CD4-positive, CD25-positive, alpha-beta regulatory T cell (primary cell): ENCODE results near the gene POLR1C. TPM values are rescaled to one million over a fixed set of nuclear protein-coding genes. Genes with fewer than 3 reads are reported as not detected.
A peak's percentile ranks its signal among the peaks of the same experiment; 100 is the strongest.

Experiments used
- ATAC-seq, 2 donors: fragments of 150-1000 bp; cut with Tn5 transposase; one replicate each; pipeline ENCODE4 v1.10.0; 2021; ENCODE audit warnings: low read depth in 2 of 2, moderate number of reproducible peaks in 2 of 2, moderate library complexity in 1 of 2
- DNase-seq, 3 donors: peaks; one replicate each; pipeline versions ENCODE4 v3.0.0 to v3.0.0-alpha.2; 2012 to 2022; ENCODE audit warnings: mixed read lengths in 1 of 3
- H3K27ac ChIP-seq: one replicate; pipeline ENCODE4 v1.7.0; 2013; ENCODE audit warnings: mild to moderate bottlenecking, low read length; ENCODE audit not compliant: insufficient read depth, poor library complexity, severe bottlenecking
- H3K27me3 ChIP-seq: one replicate; pipeline ENCODE4 v1.7.0; 2013; ENCODE audit warnings: low read length; ENCODE audit not compliant: control insufficient read depth, insufficient read depth
- H3K36me3 ChIP-seq: one replicate; pipeline ENCODE4 v1.7.0; 2013; ENCODE audit warnings: mild to moderate bottlenecking, low read length, moderate library complexity; ENCODE audit not compliant: control insufficient read depth, insufficient read depth
- H3K4me1 ChIP-seq: 2 replicates; pipeline ENCODE4 v1.7.0; 2013; ENCODE audit warnings: mild to moderate bottlenecking, low read length; ENCODE audit not compliant: insufficient read depth, control insufficient read depth, poor library complexity, severe bottlenecking
- H3K4me3 ChIP-seq: one replicate; pipeline ENCODE4 v1.7.0; 2013; ENCODE audit warnings: low read depth, mild to moderate bottlenecking, low read length, moderate library complexity
- H3K9me3 ChIP-seq, 2 experiments: 1 replicate in 1 of 2; 2 replicates in 1 of 2; pipeline ENCODE4 v1.7.0; 2013; ENCODE audit warnings: low read length in 2 of 2, mild to moderate bottlenecking in 1 of 2, moderate library complexity in 1 of 2; ENCODE audit not compliant: control insufficient read depth in 2 of 2
- H3K27ac Mint-ChIP-seq, 3 donors: one replicate each; pipeline ENCODE4 v1.8.0; 2020 to 2022; ENCODE audit warnings: mild to moderate bottlenecking in 3 of 3, mixed read lengths in 3 of 3, moderate library complexity in 2 of 3
- H3K27me3 Mint-ChIP-seq: one replicate; pipeline ENCODE4 v1.8.0; 2022; ENCODE audit warnings: mild to moderate bottlenecking, mixed read lengths
- H3K36me3 Mint-ChIP-seq: one replicate; pipeline ENCODE4 v1.8.0; 2020; ENCODE audit warnings: mixed read lengths
- H3K4me1 Mint-ChIP-seq, 4 donors: one replicate each; pipeline ENCODE4 v1.8.0; 2020 to 2022; ENCODE audit warnings: mixed read lengths in 4 of 4, mild to moderate bottlenecking in 1 of 4
- H3K4me3 Mint-ChIP-seq, 4 donors: one replicate each; pipeline ENCODE4 v1.8.0; 2020 to 2022; ENCODE audit warnings: mild to moderate bottlenecking in 4 of 4, mixed read lengths in 4 of 4, moderate library complexity in 3 of 4
- H3K9me3 Mint-ChIP-seq, 7 donors: one replicate each; pipeline ENCODE4 v1.8.0; 2020 to 2022; ENCODE audit warnings: mixed read lengths in 7 of 7, mild to moderate bottlenecking in 3 of 7, moderate library complexity in 2 of 7
- polyA plus RNA-seq, 4 donors: library from polyadenylated mRNA; unstranded; fragments of 300-500 nt; fragmentation: Illumina TruSeq; gene quantifications; one replicate each; pipeline ENCODE4 v1.2.3, GENCODE V29; 2021
- total RNA-seq: library from RNA; stranded (reverse); gene quantifications from one replicate; pipeline ENCODE4 v1.2.3, GENCODE V29; 2022

POLR1C gene
- total and polyA plus RNA-seq, 5 donors from 2014 or later, result 8.4 to 26.8 (median 14.4) TPM

DNA sequence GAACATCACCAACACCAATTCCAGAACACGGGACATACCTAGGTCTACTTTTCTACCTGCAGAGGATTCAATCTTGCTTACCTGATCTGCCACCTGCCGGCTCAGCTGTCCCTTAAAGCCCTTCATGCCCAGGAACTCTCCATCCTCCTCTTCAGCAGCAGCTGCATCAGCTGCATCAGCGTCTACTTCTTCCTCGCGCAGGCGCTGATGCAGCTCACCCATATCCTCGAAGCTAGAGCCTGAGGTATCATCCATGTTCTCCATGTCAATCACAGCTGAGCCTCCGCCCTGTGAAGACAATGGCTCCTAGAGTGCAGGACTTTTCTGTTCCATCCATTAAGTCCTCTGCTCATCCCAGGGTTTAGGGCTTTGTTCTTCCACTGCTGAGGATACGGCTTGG is 1.1 kb upstream of the POLR1C start:
- DNase-seq (no peak), ATAC-seq (no peak)
- Mint-ChIP-seq H3K27ac (no peak overlapping the region), H3K27me3 (no peaks in the 10 kb centered on the region), H3K9me3 (no peaks in the 10 kb centered on the region), H3K4me3 (no peak overlapping the region), H3K36me3 (peaks cover 39% of the 10 kb centered on the region), H3K4me1 (peaks cover 6 to 28% (median 14%) of the 10 kb centered on the region in 4 donors)
- Histone ChIP-seq H3K4me3 (peak overlapping the region; percentile 99), H3K36me3 (peaks cover 56% of the 10 kb centered on the region), H3K27ac (peak overlapping the region; percentile 91), H3K4me1 (peaks cover 50% of the 10 kb centered on the region), H3K9me3 (no peaks in the 10 kb centered on the region), H3K27me3 (no peaks in the 10 kb centered on the region)

- DNase-seq, result no peak
- Mint-ChIP-seq H3K36me3 (peaks cover 36% of the 10 kb centered on the region), H3K27me3 (no peaks in the 10 kb centered on the region), H3K27ac (no peak overlapping the region), H3K4me1 (peaks cover 6 to 27% (median 12%) of the 10 kb centered on the region in 4 donors), H3K4me3 (no peak overlapping the region), H3K9me3 (no peaks in the 10 kb centered on the region)
- H3K36me3 ChIP-seq, result peaks cover 59% of the 10 kb centered on the region
- H3K27ac ChIP-seq, result peak overlapping the region; percentile 91
- no peaks in the 10 kb centered on the region for H3K27me3 ChIP-seq
- H3K9me3 ChIP-seq, result no peaks in the 10 kb centered on the region
- no peak for ATAC-seq
- H3K4me1 ChIP-seq, result peaks cover 48% of the 10 kb centered on the region
- H3K4me3 ChIP-seq, result peak overlapping the region; percentile 99
Measured at GRCh38 chr6:43516367-43516696, 557 bp upstream of the POLR1C start.

GRCh38 chr6:43517505-43518357 is 842 bp downstream of the POLR1C start:
- Mint-ChIP-seq H3K27ac (no peak overlapping the region), H3K4me1 (peaks cover 5 to 23% (median 9%) of the 10 kb centered on the region in 4 donors), H3K4me3 (no peak overlapping the region), H3K27me3 (no peaks in the 10 kb centered on the region), H3K9me3 (no peaks in the 10 kb centered on the region), H3K36me3 (peaks cover 32% of the 10 kb centered on the region)
- Histone ChIP-seq H3K27ac (peak overlapping the region; percentile 91), H3K4me3 (peak overlapping the region; percentile 99), H3K27me3 (no peaks in the 10 kb centered on the region), H3K9me3 (no peaks in the 10 kb centered on the region), H3K36me3 (peaks cover 59% of the 10 kb centered on the region), H3K4me1 (peaks cover 48% of the 10 kb centered on the region)
- ATAC-seq, result no peak
- peak in 1 of 3 donors; percentile 37 for DNase-seq

DNA sequence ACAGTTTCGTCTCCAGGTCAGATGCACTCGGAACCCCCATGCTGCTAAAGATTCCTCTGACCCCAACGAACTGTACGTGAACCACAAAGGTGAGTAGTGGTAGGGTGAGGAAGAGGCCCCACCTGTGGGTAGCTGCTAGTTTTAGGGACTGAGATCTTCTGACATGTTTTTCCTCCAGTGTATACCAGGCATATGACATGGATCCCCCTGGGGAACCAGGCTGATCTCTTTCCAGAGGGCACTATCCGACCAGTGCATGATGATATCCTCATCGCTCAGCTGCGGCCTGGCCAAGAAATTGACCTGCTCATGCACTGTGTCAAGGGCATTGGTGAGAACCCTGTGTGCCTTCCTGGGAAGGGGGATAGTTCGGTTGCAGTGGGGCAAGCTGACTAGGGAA is 3.2 kb downstream of the POLR1C start:
- DNase-seq, result no peak
- H3K4me1 Mint-ChIP-seq, result peaks cover 0 to 12% (median 4%) of the 10 kb centered on the region in 4 donors
- no peaks in the 10 kb centered on the region for H3K27me3 ChIP-seq
- H3K9me3 ChIP-seq, result no peaks in the 10 kb centered on the region
- peaks cover 27% of the 10 kb centered on the region for H3K36me3 Mint-ChIP-seq
- H3K4me1 ChIP-seq, result peaks cover 34% of the 10 kb centered on the region
- H3K4me3 ChIP-seq, result no peak overlapping the region
- H3K27me3 Mint-ChIP-seq, result no peaks in the 10 kb centered on the region
- H3K27ac ChIP-seq, result no peak overlapping the region
- ATAC-seq, result no peak
- H3K36me3 ChIP-seq, result peaks cover 61% of the 10 kb centered on the region
- H3K9me3 Mint-ChIP-seq, result no peaks in the 10 kb centered on the region
- peak overlapping the region in 2 of 4 donors; percentile 19 to 33 for H3K4me3 Mint-ChIP-seq
- H3K27ac Mint-ChIP-seq, result no peak overlapping the region

DNA sequence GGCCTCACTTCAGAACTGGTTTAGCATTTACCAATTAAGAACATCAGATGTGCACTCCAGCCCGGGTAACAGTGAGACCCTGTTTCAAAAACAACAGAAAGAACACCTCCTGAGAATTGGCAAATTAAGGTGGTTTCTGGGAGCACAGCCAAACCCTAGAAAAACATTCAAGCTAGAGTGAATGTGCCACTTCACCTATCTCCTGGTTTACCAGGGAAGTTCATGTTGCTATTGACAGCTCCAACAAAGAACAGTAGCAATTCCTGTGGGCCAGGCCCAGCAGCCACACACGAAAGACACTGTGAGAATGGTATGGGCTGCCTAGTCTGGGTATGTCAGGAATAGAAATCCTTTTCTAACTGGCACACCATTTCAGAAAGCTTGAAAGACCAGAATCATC is 4.9 kb downstream of the POLR1C start:
- Histone ChIP-seq H3K4me1 (peaks cover 19% of the 10 kb centered on the region), H3K27me3 (no peaks in the 10 kb centered on the region), H3K27ac (no peak overlapping the region), H3K4me3 (no peak overlapping the region), H3K9me3 (no peaks in the 10 kb centered on the region), H3K36me3 (peaks cover 74% of the 10 kb centered on the region)
- no peak overlapping the region for H3K4me3 Mint-ChIP-seq
- no peaks in the 10 kb centered on the region for H3K9me3 Mint-ChIP-seq
- ATAC-seq (no peak), DNase-seq (no peak)
- H3K27me3 Mint-ChIP-seq, result no peaks in the 10 kb centered on the region
- H3K27ac Mint-ChIP-seq, result no peak overlapping the region
- peaks cover 33% of the 10 kb centered on the region for H3K36me3 Mint-ChIP-seq
- peaks cover 0 to 3% (median 2%) of the 10 kb centered on the region in 4 donors for H3K4me1 Mint-ChIP-seq

DNA sequence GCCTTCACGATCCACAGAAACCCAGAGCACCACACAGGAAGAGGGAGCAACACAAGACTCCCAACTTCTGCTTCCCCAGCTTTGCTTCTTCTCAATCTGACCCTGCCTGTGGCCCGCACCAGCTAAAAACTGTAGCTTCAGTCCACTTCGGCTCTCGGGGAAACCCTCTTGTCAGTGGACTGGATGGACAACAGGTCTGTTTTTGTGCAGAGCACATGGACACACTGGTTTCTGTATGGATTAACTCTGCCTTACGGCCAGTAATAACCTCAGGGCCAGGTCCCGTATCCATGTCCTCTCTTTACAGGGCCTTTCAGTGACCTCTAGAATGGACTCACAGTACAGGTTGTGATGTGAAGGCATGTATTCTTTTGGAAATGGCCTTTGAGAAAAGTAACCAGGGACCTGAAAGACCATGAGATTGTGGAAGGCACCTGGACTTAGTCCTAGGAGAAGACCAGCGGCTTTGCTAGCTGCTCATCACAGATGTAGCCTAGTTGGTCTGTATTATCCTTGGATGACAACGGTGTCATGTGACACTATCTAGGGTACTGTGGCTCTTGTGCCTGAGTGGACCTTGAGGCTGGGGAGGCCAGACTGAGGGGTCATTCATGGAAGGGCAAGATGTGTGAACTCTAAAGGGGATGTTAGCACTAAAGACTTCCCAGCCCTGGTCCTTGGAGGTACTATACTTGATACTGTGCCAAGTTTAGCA is 5.8 kb downstream of the POLR1C start:
- Histone ChIP-seq H3K27me3 (no peaks in the 10 kb centered on the region), H3K9me3 (no peaks in the 10 kb centered on the region), H3K4me3 (no peak overlapping the region), H3K4me1 (peaks cover 12% of the 10 kb centered on the region), H3K36me3 (peaks cover 82% of the 10 kb centered on the region), H3K27ac (no peak overlapping the region)
- ATAC-seq (no peak), DNase-seq (no peak)
- H3K4me3 Mint-ChIP-seq, result no peak overlapping the region
- peaks cover 42% of the 10 kb centered on the region for H3K36me3 Mint-ChIP-seq
- H3K4me1 Mint-ChIP-seq, result peaks cover 0 to 3% (median 2%) of the 10 kb centered on the region in 4 donors
- no peaks in the 10 kb centered on the region for H3K27me3 Mint-ChIP-seq
- peaks cover 0 to under 1% (median 0%) of the 10 kb centered on the region in 7 donors for H3K9me3 Mint-ChIP-seq
- peak overlapping the region in 1 of 3 donors; percentile 87 for H3K27ac Mint-ChIP-seq

DNA sequence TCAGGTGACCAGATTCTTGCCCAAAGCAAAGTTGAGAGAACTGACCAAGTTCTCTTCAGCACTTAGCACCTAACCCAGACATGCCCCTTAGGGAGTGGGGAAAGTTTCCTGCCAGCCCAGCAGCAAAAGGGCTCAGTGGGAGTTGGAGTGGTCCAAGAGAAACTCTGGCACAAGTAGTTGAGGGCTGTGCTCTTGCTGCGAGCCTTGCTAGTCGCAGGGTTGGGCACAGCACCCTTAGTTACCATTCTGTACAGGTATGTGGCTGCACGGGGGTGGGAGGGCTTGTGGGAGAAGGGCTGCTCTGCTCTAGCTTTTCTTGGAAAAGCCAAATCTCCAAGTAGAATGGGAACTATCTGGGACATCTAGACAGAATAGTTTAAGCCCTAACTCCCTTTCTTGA is 6.4 kb downstream of the POLR1C start:
- peaks cover 0 to 3% (median 2%) of the 10 kb centered on the region in 4 donors for H3K4me1 Mint-ChIP-seq
- Histone ChIP-seq H3K9me3 (no peaks in the 10 kb centered on the region), H3K36me3 (peaks cover 88% of the 10 kb centered on the region), H3K27ac (no peak overlapping the region), H3K4me1 (peaks cover 6% of the 10 kb centered on the region), H3K4me3 (no peak overlapping the region), H3K27me3 (no peaks in the 10 kb centered on the region)
- H3K27ac Mint-ChIP-seq, result peak overlapping the region in 2 of 3 donors; percentile 26 to 87
- peaks cover 46% of the 10 kb centered on the region for H3K36me3 Mint-ChIP-seq
- DNase-seq (no peak), ATAC-seq (no peak)
- no peaks in the 10 kb centered on the region for H3K27me3 Mint-ChIP-seq
- H3K9me3 Mint-ChIP-seq, result peaks cover 0 to 2% (median 0%) of the 10 kb centered on the region in 7 donors
- H3K4me3 Mint-ChIP-seq, result no peak overlapping the region
